K562 (cell line): ENCODE results near the gene DGKZ.

Source experiments
- NONO ChIP-seq, 2 experiments: fragments of 200-400 bp in 1 of 2; fragments of 450-650 bp in 1 of 2; formaldehyde crosslinking in 1 of 2; IDR thresholded peaks; 2 replicates each; pipeline ENCODE4 v1.6.1; 2017; ENCODE audit warnings: low read depth in 2 of 2, mild to moderate bottlenecking in 2 of 2, moderate library complexity in 2 of 2, low read length in 1 of 2
- PHF21A ChIP-seq: fragments of 450-650 bp; IDR thresholded peaks from 2 replicates; pipeline ENCODE4 v1.6.1; 2017; ENCODE audit warnings: low read depth, borderline replicate concordance
- POLR2AphosphoS5 ChIP-seq: IDR thresholded peaks from 2 replicates; pipeline ENCODE4 v1.6.1; 2011; ENCODE audit warnings: mild to moderate bottlenecking, low read depth, low read length, moderate library complexity; ENCODE audit not compliant: control insufficient read depth, insufficient read depth
- TBP ChIP-seq: optimal IDR thresholded peaks from 2 replicates; pipeline ENCODE3; 2011; ENCODE audit warnings: low read depth, low read length, improper control_type of control experiment
- TRIM24 ChIP-seq, 2 experiments: fragments of 450-650 bp; IDR thresholded peaks; 2 replicates each; pipeline ENCODE4 v1.6.1; 2016
- ZNF830 ChIP-seq: fragments of 250-450 bp; sonication (Bioruptor Pico); IDR thresholded peaks from 2 replicates; pipeline ENCODE4 v1.5.0; 2021; ENCODE audit warnings: mild to moderate bottlenecking
- TF ChIP-seq, protein P1 (sequence below): sonication (generic); formaldehyde crosslinking; IDR thresholded peaks from 2 replicates; pipeline ENCODE4 v1.8.0; 2022; ENCODE audit warnings: missing genetic modification reagents, mild to moderate bottlenecking, borderline replicate concordance
- TF ChIP-seq, protein P2 (sequence below), 3 experiments: IDR thresholded peaks in 2 of 3; conservative IDR thresholded peaks in 1 of 3; 2 replicates each; pipeline ENCODE4 v1.5.1; 2011 to 2012; ENCODE audit warnings: low read length in 3 of 3, mild to moderate bottlenecking in 3 of 3, control low read depth in 2 of 3, improper control_type of control experiment in 1 of 3, inconsistent platforms in 1 of 3, low read depth in 1 of 3, mixed read lengths in 1 of 3, moderate library complexity in 1 of 3; ENCODE audit not compliant: insufficient read depth in 2 of 3
- TF ChIP-seq, protein P3 (sequence below): sonication (generic); formaldehyde crosslinking; IDR thresholded peaks from 2 replicates; pipeline ENCODE4 v1.8.1; 2023; ENCODE audit warnings: mild to moderate bottlenecking, missing genetic modification reagents

- TF ChIP-seq, protein P1, sequence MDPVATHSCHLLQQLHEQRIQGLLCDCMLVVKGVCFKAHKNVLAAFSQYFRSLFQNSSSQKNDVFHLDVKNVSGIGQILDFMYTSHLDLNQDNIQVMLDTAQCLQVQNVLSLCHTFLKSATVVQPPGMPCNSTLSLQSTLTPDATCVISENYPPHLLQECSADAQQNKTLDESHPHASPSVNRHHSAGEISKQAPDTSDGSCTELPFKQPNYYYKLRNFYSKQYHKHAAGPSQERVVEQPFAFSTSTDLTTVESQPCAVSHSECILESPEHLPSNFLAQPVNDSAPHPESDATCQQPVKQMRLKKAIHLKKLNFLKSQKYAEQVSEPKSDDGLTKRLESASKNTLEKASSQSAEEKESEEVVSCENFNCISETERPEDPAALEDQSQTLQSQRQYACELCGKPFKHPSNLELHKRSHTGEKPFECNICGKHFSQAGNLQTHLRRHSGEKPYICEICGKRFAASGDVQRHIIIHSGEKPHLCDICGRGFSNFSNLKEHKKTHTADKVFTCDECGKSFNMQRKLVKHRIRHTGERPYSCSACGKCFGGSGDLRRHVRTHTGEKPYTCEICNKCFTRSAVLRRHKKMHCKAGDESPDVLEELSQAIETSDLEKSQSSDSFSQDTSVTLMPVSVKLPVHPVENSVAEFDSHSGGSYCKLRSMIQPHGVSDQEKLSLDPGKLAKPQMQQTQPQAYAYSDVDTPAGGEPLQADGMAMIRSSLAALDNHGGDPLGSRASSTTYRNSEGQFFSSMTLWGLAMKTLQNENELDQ = no peak
- TF ChIP-seq TBP = no peak
- TF ChIP-seq POLR2AphosphoS5 = no peak
- no peak for TF ChIP-seq ZNF830 (CRISPR knock-in tag)
- TF ChIP-seq, protein P2, sequence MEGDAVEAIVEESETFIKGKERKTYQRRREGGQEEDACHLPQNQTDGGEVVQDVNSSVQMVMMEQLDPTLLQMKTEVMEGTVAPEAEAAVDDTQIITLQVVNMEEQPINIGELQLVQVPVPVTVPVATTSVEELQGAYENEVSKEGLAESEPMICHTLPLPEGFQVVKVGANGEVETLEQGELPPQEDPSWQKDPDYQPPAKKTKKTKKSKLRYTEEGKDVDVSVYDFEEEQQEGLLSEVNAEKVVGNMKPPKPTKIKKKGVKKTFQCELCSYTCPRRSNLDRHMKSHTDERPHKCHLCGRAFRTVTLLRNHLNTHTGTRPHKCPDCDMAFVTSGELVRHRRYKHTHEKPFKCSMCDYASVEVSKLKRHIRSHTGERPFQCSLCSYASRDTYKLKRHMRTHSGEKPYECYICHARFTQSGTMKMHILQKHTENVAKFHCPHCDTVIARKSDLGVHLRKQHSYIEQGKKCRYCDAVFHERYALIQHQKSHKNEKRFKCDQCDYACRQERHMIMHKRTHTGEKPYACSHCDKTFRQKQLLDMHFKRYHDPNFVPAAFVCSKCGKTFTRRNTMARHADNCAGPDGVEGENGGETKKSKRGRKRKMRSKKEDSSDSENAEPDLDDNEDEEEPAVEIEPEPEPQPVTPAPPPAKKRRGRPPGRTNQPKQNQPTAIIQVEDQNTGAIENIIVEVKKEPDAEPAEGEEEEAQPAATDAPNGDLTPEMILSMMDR (IDR thresholded peaks at IDR 0.05 in 2 of 3, conservative IDR thresholded peaks at IDR 0.05 in 1 of 3; ENCODE audit: insufficient read depth in 2 of 3, low read depth in 1 of 3, low read length in 3 of 3) = peak; percentile 78 to 90 (median 86)
- TF ChIP-seq PHF21A = no peak
- no peak for TF ChIP-seq NONO (IDR thresholded peaks at IDR 0.05; ENCODE audit: low read depth in 2 of 2, low read length in 1 of 2)
- no peak for TF ChIP-seq TRIM24 (IDR thresholded peaks at IDR 0.05)
- TF ChIP-seq, protein P3, sequence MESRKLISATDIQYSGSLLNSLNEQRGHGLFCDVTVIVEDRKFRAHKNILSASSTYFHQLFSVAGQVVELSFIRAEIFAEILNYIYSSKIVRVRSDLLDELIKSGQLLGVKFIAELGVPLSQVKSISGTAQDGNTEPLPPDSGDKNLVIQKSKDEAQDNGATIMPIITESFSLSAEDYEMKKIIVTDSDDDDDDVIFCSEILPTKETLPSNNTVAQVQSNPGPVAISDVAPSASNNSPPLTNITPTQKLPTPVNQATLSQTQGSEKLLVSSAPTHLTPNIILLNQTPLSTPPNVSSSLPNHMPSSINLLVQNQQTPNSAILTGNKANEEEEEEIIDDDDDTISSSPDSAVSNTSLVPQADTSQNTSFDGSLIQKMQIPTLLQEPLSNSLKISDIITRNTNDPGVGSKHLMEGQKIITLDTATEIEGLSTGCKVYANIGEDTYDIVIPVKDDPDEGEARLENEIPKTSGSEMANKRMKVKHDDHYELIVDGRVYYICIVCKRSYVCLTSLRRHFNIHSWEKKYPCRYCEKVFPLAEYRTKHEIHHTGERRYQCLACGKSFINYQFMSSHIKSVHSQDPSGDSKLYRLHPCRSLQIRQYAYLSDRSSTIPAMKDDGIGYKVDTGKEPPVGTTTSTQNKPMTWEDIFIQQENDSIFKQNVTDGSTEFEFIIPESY (CRISPR knock-in tag) = no peak; the same call in 1 of the 2 replicates
Measured at GRCh38 chr11:46389450-46390330, 42.4 kb downstream of the DGKZ start.
